Measurements from ENCODE around the gene AK6. TPM values are rescaled to one million over a fixed set of nuclear protein-coding genes. Genes with fewer than 3 reads are reported as not detected.

Gene AK6
- total and polyA plus RNA-seq, 10 of the 15 experiments (the other 5 are each of a cell fraction or from before 2014, with no cell fraction given): 45.2 to 446 (median 86.6) TPM

GRCh38 chr5:69369340-69370121 is at the start of gene AK6, which contains the start of the genes RAD17 and TAF9 (continued):
- TF ChIP-seq USF1 (IDR thresholded peaks at IDR 0.05; ENCODE audit: borderline replicate concordance, extremely low read length, insufficient read depth, low read depth, low read length) (peak; percentile 90), POLR2AphosphoS2 (IDR thresholded peaks at IDR 0.05; ENCODE audit: low read depth, low read length) (peak; percentile 70; the same call in 1 of the 2 replicates), PAX8 (IDR thresholded peaks at IDR 0.05) (no peak), NR2F1 (conservative IDR thresholded peaks at IDR 0.05) (peak; percentile 88), MTA3 (IDR thresholded peaks at IDR 0.05; ENCODE audit: borderline replicate concordance, low read length) (no peak), HDAC6 (IDR thresholded peaks at IDR 0.05; ENCODE audit: unreplicated experiment) (no peak), NRF1 (conservative IDR thresholded peaks at IDR 0.05; ENCODE audit: low read depth, low read length) (no peak), IRF4 (IDR thresholded peaks at IDR 0.05; ENCODE audit: low read depth, low read length) (no peak), SMAD1 (IDR thresholded peaks at IDR 0.05; ENCODE audit: low read depth, partially characterized antibody) (peak; percentile 14), IKZF1 (conservative IDR thresholded peaks at IDR 0.05) (peak; percentile 98), SP1 (IDR thresholded peaks at IDR 0.05; ENCODE audit: low read depth, low read length) (peak; percentile 68), SIX5 (IDR thresholded peaks at IDR 0.05; ENCODE audit: low read depth, low read length, severe bottlenecking) (peak; percentile 42), KDM1A (IDR thresholded peaks at IDR 0.05; ENCODE audit: borderline replicate concordance) (no peak), POLR2AphosphoS5 (IDR thresholded peaks at IDR 0.05; ENCODE audit: low read length) (peak; percentile 92), SPI1 (IDR thresholded peaks at IDR 0.05; ENCODE audit: borderline replicate concordance, insufficient read depth, low read depth, low read length) (no peak), HCFC1 (IDR thresholded peaks at IDR 0.05; ENCODE audit: low read length) (peak; percentile 75), IRF5 (IDR thresholded peaks at IDR 0.05; ENCODE audit: borderline replicate concordance) (peak; percentile 96), RBBP5 (conservative IDR thresholded peaks at IDR 0.05) (no peak), BRCA1 (IDR thresholded peaks at IDR 0.05; ENCODE audit: low read depth, low read length) (no peak), SRF (IDR thresholded peaks at IDR 0.05; ENCODE audit: low read depth in 2 of 2, low read length in 2 of 2) (peak in 1 of 2 experiments; percentile 70; a peak in 2 of 4 replicates)
- TF ChIP-seq, protein P1, sequence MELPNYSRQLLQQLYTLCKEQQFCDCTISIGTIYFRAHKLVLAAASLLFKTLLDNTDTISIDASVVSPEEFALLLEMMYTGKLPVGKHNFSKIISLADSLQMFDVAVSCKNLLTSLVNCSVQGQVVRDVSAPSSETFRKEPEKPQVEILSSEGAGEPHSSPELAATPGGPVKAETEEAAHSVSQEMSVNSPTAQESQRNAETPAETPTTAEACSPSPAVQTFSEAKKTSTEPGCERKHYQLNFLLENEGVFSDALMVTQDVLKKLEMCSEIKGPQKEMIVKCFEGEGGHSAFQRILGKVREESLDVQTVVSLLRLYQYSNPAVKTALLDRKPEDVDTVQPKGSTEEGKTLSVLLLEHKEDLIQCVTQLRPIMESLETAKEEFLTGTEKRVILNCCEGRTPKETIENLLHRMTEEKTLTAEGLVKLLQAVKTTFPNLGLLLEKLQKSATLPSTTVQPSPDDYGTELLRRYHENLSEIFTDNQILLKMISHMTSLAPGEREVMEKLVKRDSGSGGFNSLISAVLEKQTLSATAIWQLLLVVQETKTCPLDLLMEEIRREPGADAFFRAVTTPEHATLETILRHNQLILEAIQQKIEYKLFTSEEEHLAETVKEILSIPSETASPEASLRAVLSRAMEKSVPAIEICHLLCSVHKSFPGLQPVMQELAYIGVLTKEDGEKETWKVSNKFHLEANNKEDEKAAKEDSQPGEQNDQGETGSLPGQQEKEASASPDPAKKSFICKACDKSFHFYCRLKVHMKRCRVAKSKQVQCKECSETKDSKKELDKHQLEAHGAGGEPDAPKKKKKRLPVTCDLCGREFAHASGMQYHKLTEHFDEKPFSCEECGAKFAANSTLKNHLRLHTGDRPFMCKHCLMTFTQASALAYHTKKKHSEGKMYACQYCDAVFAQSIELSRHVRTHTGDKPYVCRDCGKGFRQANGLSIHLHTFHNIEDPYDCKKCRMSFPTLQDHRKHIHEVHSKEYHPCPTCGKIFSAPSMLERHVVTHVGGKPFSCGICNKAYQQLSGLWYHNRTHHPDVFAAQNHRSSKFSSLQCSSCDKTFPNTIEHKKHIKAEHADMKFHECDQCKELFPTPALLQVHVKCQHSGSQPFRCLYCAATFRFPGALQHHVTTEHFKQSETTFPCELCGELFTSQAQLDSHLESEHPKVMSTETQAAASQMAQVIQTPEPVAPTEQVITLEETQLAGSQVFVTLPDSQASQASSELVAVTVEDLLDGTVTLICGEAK (IDR thresholded peaks at IDR 0.05; ENCODE audit: borderline replicate concordance): peak; percentile 76; the same call in 1 of the 2 replicates
- TF ChIP-seq, protein P2, sequence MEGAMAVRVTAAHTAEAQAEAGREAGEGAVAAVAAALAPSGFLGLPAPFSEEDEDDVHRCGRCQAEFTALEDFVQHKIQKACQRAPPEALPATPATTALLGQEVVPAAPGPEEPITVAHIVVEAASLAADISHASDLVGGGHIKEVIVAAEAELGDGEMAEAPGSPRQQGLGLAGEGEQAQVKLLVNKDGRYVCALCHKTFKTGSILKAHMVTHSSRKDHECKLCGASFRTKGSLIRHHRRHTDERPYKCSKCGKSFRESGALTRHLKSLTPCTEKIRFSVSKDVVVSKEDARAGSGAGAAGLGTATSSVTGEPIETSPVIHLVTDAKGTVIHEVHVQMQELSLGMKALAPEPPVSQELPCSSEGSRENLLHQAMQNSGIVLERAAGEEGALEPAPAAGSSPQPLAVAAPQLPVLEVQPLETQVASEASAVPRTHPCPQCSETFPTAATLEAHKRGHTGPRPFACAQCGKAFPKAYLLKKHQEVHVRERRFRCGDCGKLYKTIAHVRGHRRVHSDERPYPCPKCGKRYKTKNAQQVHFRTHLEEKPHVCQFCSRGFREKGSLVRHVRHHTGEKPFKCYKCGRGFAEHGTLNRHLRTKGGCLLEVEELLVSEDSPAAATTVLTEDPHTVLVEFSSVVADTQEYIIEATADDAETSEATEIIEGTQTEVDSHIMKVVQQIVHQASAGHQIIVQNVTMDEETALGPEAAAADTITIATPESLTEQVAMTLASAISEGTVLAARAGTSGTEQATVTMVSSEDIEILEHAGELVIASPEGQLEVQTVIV (IDR thresholded peaks at IDR 0.05; ENCODE audit: borderline replicate concordance, partially characterized antibody): no peak

Data from GM12878 (cell line).